ENCODE data around the gene ZNF286A.

GRCh38 chr17:15744074-15744676 is 44.6 kb downstream of the ZNF286A start:
- TF ChIP-seq CTCF (IDR thresholded peaks at IDR 0.05 in 4 of 5, conservative IDR thresholded peaks at IDR 0.05 in 1 of 5) = no peak
- no peak for TF ChIP-seq POLR2A (IDR thresholded peaks at IDR 0.05)
